Ascending aorta (tissue), 2 donors: ENCODE results near the gene PDXK. TPM values are rescaled to one million over a fixed set of nuclear protein-coding genes. Genes with fewer than 3 reads are reported as not detected.

Experiments
- DNase-seq, 2 donors: peaks; one replicate each; pipeline ENCODE4 v3.0.0-alpha.2; 2019; ENCODE audit warnings: low spot score in 2 of 2
- H3K27ac ChIP-seq, 2 donors: fragments of 200-600 bp; sonication (generic); one replicate each; pipeline ENCODE4 v1.5.1; 2016 to 2017; ENCODE audit warnings: mild to moderate bottlenecking in 1 of 2
- H3K27me3 ChIP-seq: fragments of 200-600 bp; sonication (generic); one replicate; pipeline ENCODE4 v1.5.1; 2017
- H3K36me3 ChIP-seq, 2 donors: fragments of 200-600 bp; sonication (generic); one replicate each; pipeline ENCODE4 v1.5.1; 2016
- H3K4me1 ChIP-seq, 2 donors: fragments of 200-600 bp; sonication (generic); one replicate each; pipeline ENCODE4 v1.5.1; 2016 to 2017; ENCODE audit warnings: mild to moderate bottlenecking in 1 of 2
- H3K4me3 ChIP-seq, 2 donors: fragments of 200-600 bp; sonication (generic); one replicate each; pipeline ENCODE4 v1.5.1; 2016 to 2017; ENCODE audit warnings: mild to moderate bottlenecking in 1 of 2
- H3K9me3 ChIP-seq, 2 donors: fragments of 200-600 bp; sonication (generic); one replicate each; pipeline ENCODE4 v1.5.1; 2016
- intact Hi-C: fragments of 100-400 bp; cut with DNase I; formaldehyde crosslinking; loops from one replicate; pipeline ENCODE4 v1.15.1; 2023
- total RNA-seq: library from RNA; depleted of rRNA; stranded (reverse); fragments of >200 nt; gene quantifications from one replicate; pipeline ENCODE4 v1.1.0, GENCODE V29; 2016
- TF ChIP-seq, protein P1 (sequence below), 3 experiments: fragments of 200-600 bp in 2 of 3; fragments of 450-650 bp in 1 of 3; sonication (generic) in 2 of 3; IDR thresholded peaks; one replicate each; pipeline ENCODE4 v1.5.1; 2016 to 2019; ENCODE audit warnings: antibody characterized with exemption in 3 of 3, mild to moderate bottlenecking in 1 of 3, moderate library complexity in 1 of 3

Gene PDXK
- total RNA-seq, 1 donor from 2014 or later = 102 TPM

DNA sequence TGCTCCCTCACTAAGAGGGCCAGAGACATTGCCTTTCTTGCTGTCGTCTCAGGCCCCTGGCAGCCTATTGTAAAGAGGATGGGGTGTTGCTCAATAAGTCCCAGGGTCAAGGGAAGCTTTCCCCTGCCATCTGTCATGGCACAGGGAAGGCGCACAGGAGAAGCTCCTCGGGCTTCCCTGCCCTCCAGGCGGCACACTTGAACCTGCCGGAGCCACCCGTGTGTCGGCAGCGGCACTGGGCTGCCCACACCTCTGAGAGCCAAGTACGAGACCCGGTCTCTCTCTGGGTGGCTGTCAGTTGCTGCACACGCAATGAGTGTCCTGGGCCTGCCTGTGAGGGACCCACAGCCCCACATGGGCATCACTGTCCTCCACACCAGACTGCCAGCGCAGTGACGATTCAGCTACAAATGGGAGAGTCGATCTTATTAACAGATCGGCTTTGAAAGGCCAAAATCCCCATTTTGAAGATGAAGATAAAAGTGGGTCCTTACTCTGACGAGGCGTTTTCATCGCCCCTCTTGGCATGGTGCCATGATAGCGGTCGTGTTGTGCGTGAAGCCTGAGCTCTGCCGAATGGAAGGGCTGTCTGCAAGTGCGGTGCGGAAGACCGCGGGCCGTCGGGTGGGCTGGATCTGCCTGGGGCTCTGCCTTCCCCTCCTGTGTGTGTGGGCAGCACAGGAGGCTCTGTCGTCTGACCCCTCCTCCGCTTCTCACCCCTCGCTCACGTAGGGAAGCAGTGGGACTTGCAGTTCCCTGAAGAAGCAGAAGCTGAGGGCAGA, 29.2 kb upstream of the PDXK start:
- DNase-seq = no peak
- no peaks in the 10 kb centered on the region for H3K27me3 ChIP-seq
- intact Hi-C loops = no loop called here
- peaks cover 78 to 89% of the 10 kb centered on the region in 2 donors for H3K36me3 ChIP-seq
- no peak overlapping the region for H3K4me3 ChIP-seq
- no peaks in the 10 kb centered on the region for H3K4me1 ChIP-seq
- no peaks in the 10 kb centered on the region for H3K9me3 ChIP-seq
- no peak overlapping the region for H3K27ac ChIP-seq
- TF ChIP-seq, protein P1, sequence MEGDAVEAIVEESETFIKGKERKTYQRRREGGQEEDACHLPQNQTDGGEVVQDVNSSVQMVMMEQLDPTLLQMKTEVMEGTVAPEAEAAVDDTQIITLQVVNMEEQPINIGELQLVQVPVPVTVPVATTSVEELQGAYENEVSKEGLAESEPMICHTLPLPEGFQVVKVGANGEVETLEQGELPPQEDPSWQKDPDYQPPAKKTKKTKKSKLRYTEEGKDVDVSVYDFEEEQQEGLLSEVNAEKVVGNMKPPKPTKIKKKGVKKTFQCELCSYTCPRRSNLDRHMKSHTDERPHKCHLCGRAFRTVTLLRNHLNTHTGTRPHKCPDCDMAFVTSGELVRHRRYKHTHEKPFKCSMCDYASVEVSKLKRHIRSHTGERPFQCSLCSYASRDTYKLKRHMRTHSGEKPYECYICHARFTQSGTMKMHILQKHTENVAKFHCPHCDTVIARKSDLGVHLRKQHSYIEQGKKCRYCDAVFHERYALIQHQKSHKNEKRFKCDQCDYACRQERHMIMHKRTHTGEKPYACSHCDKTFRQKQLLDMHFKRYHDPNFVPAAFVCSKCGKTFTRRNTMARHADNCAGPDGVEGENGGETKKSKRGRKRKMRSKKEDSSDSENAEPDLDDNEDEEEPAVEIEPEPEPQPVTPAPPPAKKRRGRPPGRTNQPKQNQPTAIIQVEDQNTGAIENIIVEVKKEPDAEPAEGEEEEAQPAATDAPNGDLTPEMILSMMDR (IDR thresholded peaks at IDR 0.05) = no peak

DNA sequence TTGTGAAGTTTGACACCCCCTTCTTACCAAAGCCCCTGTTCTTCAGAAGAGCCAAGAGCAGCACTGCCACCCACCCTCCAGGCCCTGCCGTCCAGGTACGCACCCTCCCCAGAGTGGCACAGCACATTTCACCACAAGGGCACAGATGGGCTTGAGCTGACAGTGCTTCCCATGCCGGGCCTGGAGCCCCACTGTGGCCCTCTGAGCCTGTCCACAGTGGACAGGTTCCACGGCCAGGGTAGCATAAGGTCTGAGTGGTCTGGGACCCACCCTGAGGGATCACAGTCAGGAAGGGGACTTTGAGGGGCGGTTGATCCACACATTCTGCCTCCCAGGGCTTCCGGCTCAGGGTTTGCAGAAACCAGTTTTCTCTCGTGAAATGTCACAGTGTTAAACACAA, 28.6 kb upstream of the PDXK start:
- Histone ChIP-seq H3K27me3 (no peaks in the 10 kb centered on the region), H3K4me1 (no peaks in the 10 kb centered on the region), H3K36me3 (peaks cover 72 to 88% of the 10 kb centered on the region in 2 donors), H3K4me3 (no peak overlapping the region), H3K9me3 (no peaks in the 10 kb centered on the region), H3K27ac (no peak overlapping the region)
- TF ChIP-seq, protein P1 (IDR thresholded peaks at IDR 0.05) = no peak
- intact Hi-C loops = no loop called here
- no peak for DNase-seq

DNA sequence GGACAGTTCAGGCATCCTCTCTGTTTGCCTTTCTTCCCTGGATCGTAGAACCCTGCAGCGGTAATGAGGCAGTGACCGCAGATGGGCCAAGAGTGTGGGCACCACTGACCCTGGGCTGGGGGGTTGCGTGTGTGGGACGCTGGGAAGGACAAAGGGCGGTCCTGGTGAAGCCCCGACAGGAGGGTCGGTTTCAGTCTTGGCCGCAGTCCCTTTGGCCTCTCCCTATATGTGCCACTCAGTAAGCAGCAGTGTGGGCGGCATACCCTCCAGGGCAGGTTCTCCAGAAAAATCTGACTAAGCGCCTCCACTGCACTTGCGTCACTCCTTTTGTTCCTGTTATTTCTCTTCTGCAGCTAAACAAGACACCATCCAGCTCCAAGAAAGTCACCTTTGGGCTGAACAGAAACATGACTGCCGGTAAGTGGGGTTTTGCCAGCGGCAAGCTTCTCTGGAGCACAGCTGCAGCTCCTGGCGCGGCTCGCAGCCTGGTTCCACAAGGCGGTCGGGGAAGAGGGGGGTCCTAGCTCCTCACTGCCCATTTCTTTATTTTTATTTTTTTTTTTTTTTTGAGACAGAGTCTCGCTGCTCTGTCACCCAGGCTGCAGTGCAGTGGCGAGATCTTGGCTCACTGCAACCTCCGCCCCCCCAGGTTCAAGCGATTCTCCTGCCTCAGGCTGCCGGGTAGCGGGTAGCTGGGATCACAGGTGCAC, 27.7 kb upstream of the PDXK start:
- Histone ChIP-seq H3K36me3 (peaks cover 64 to 88% of the 10 kb centered on the region in 2 donors), H3K4me3 (no peak overlapping the region), H3K9me3 (no peaks in the 10 kb centered on the region), H3K4me1 (no peaks in the 10 kb centered on the region), H3K27ac (no peak overlapping the region), H3K27me3 (no peaks in the 10 kb centered on the region)
- no peak for DNase-seq
- TF ChIP-seq, protein P1 (IDR thresholded peaks at IDR 0.05) = no peak
- intact Hi-C loops = no loop called here

DNA sequence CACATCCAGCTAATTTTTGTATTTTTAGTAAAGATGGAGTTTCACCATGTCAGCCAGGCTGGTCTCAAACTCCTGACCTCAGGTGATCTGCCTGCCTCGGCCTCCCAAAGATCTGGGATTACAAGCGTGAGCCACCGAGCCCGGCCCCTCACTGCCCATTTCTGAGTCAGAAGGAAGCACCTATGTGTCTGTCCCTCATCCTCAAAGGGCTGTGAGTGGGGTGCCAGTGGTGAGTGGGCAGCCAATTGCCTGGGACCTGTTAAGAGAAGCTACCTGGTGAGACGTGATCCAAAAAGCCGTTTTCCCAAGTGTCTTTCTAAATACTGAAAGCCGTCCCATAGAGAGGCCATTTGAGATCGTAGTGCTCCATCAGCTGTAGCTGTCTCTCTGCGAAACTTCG, 27.1 kb upstream of the PDXK start:
- Histone ChIP-seq H3K4me1 (no peaks in the 10 kb centered on the region), H3K27me3 (no peaks in the 10 kb centered on the region), H3K9me3 (no peaks in the 10 kb centered on the region), H3K4me3 (no peak overlapping the region), H3K27ac (no peak overlapping the region), H3K36me3 (peaks cover 58 to 88% of the 10 kb centered on the region in 2 donors)
- DNase-seq = no peak
- TF ChIP-seq, protein P1 (IDR thresholded peaks at IDR 0.05) = no peak
- intact Hi-C loops = no loop called here

DNA sequence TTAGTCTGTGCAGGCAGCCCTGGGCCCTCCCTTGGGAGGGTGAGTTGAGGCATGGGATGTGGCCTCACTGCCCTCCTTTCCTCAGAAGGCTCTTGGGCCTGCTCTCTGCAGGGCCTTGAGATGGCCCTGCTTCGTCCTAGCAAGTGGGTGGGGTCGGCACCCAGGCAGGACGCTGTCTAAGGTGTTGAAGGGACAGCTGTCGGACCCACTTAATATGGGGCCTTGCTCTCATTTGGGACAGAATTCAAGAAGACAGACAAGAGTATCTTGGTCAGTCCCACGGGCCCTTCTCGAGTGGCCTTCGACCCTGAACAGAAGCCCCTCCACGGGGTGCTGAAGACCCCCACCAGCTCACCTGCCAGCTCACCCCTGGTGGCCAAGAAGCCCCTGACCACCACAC, 26.0 kb upstream of the PDXK start:
- H3K4me3 ChIP-seq = no peak overlapping the region
- H3K9me3 ChIP-seq = no peaks in the 10 kb centered on the region
- DNase-seq = no peak
- no peaks in the 10 kb centered on the region for H3K4me1 ChIP-seq
- peaks cover 49 to 80% of the 10 kb centered on the region in 2 donors for H3K36me3 ChIP-seq
- H3K27me3 ChIP-seq = no peaks in the 10 kb centered on the region
- intact Hi-C loops = no loop called here
- H3K27ac ChIP-seq = no peak overlapping the region
- TF ChIP-seq, protein P1 (IDR thresholded peaks at IDR 0.05) = no peak
